BE2C (cell line): ENCODE data around the gene FAM163A.

ENCODE experiments used
- DNase-seq: peaks from one replicate; pipeline ENCODE4 v3.0.0-alpha.2; 2020
- H3K27me3 ChIP-seq: fragments of 250-450 bp; sonication (Bioruptor Pico); 2 replicates; pipeline ENCODE4 v1.5.1; 2020; ENCODE audit warnings: mild to moderate bottlenecking
- H3K36me3 ChIP-seq: fragments of 250-450 bp; sonication (Bioruptor Pico); 2 replicates; pipeline ENCODE4 v1.5.1; 2020; ENCODE audit warnings: mild to moderate bottlenecking
- H3K4me1 ChIP-seq: fragments of 250-450 bp; sonication (Bioruptor Pico); 2 replicates; pipeline ENCODE4 v1.5.1; 2020
- H3K4me3 ChIP-seq: 2 replicates; pipeline ENCODE4 v1.5.1; 2011; ENCODE audit warnings: low read depth, low read length
- H3K9me3 ChIP-seq: fragments of 250-450 bp; sonication (Bioruptor Pico); 2 replicates; pipeline ENCODE4 v1.5.1; 2020
- TF ChIP-seq, protein P1 (sequence below): IDR thresholded peaks from 2 replicates; pipeline ENCODE4 v1.5.1; 2012; ENCODE audit warnings: mild to moderate bottlenecking, low read depth, low read length

FAM163A gene

DNA sequence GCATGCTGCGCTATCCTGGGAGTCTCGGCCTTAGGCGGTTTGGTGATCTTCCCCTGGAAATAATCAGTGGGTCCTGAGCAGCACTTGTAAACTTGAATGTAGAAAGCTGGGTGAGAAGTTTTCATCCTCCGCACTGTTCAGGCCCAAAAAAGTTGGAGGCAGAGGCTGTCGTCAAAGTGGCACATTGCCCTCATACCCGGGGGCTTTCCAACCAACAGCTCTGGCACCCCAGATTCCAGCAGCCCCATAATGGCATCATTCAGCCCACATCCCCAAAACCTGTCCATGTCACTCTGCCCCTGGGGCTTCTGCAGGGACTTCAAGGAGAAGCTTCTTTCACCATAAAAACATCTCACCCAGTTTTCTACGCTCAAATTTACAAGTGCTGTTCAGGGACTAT lies 75.2 kb downstream of the FAM163A start:
- TF ChIP-seq, protein P1, sequence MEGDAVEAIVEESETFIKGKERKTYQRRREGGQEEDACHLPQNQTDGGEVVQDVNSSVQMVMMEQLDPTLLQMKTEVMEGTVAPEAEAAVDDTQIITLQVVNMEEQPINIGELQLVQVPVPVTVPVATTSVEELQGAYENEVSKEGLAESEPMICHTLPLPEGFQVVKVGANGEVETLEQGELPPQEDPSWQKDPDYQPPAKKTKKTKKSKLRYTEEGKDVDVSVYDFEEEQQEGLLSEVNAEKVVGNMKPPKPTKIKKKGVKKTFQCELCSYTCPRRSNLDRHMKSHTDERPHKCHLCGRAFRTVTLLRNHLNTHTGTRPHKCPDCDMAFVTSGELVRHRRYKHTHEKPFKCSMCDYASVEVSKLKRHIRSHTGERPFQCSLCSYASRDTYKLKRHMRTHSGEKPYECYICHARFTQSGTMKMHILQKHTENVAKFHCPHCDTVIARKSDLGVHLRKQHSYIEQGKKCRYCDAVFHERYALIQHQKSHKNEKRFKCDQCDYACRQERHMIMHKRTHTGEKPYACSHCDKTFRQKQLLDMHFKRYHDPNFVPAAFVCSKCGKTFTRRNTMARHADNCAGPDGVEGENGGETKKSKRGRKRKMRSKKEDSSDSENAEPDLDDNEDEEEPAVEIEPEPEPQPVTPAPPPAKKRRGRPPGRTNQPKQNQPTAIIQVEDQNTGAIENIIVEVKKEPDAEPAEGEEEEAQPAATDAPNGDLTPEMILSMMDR: no peak
- Histone ChIP-seq H3K4me1 (peaks cover 38% of the 10 kb centered on the region), H3K9me3 (no peaks in the 10 kb centered on the region), H3K27me3 (no peaks in the 10 kb centered on the region), H3K4me3 (no peak overlapping the region), H3K36me3 (peaks cover 11% of the 10 kb centered on the region)
- no peak for DNase-seq

DNA sequence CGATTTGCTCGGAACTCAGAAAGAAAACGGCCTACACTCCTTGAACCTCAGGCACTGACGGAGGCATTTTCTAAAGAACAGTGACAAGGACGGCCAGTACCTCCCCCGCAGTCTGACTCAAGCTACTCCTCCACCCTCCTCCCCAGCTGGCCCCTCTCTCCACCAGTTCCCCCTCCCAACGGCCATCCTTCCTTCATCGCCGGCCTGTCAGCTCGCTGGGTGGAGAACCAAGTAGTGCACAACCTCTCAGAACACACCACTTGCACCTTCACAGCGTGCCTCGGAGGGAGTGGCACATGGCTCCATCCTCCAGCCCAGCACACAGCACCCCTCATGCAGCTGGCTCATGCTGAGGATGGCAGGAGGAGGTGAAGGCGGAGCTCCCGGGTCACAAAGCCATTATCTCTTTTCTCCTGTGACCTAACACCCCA lies 75.7 kb downstream of the FAM163A start:
- TF ChIP-seq, protein P1: no peak
- Histone ChIP-seq H3K4me1 (peaks cover 38% of the 10 kb centered on the region), H3K4me3 (no peak overlapping the region), H3K9me3 (no peaks in the 10 kb centered on the region), H3K27me3 (no peaks in the 10 kb centered on the region), H3K36me3 (peaks cover 8% of the 10 kb centered on the region)
- no peak for DNase-seq

DNA sequence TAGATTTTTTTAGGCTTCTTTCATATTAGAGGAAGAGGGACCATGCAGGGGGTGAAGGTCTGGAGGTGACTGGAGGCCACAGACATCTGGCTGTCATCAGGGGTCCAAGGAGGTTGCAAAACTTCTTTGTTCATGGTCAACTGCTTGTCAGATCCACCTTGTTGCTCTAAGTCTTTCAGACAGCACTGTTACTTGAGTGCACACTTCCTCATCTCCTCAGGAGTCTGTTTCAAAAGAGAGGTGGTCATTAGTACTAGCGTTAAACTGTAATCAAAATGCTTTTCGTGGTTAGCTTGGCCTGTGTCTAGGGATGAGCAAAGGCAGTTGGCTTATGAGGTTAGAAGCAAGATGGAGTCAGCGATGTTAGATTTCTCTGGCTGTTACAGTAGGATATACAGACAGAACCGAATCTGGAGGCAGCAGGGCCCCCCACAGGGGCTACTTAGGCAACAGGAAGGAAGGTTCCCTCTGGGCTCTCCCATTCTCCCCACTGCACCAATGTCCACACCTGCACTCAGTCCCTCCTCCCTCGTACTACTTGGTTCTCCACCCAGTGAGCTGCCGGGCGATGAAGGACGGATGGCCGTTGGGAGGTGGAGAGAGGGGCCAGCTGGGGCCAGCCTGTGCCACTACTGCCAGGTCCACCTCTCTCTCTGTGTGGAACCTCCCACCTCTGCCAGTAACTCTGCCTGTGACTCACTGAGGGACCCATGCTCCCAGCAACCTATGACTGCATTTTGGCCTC lies 77.3 kb downstream of the FAM163A start:
- TF ChIP-seq, protein P1: no peak
- peaks cover 2% of the 10 kb centered on the region for H3K36me3 ChIP-seq
- no peak for DNase-seq
- H3K4me1 ChIP-seq: peaks cover 24% of the 10 kb centered on the region
- H3K27me3 ChIP-seq: no peaks in the 10 kb centered on the region
- H3K4me3 ChIP-seq: no peak overlapping the region
- H3K9me3 ChIP-seq: no peaks in the 10 kb centered on the region

DNA sequence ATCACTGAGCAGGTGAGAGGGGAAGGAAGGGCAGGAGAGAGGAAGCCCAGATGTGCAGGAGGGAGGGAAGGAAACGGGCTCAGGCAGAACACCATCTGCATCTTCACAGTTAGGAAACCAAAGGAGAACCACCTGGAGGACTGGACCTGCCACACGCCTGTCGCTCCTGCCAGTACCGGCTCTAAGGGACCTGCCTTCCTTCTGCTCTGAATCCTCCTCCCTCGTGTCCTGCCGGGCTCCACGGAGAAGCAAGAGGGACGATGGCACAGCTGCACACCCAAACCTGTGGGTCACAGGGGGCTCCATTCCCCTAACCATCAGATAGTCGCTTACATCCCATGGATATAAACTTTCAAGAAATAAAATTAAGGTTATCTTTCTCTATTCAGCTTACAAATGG lies 78.4 kb downstream of the FAM163A start:
- DNase-seq: no peak
- no peaks in the 10 kb centered on the region for H3K36me3 ChIP-seq
- no peaks in the 10 kb centered on the region for H3K9me3 ChIP-seq

DNA sequence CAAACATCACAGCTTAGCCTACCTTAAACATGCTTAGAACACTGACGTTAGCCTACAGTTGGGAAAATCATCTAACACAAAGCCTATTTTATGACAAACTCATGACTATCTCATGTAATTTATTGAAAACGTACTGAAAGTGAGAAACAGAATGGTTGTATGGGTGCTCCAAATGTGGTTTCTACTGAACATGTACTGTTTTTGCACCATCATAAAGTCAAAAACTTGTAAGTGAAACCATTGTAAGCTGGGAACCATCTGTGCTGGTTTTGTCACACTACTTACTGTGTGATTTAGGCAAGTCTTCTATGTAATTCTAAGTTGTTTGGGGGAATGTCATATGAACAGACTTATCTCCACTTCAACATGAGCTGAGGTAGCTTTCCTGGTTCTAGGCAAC lies 79.0 kb downstream of the FAM163A start:
- Histone ChIP-seq H3K36me3 (no peaks in the 10 kb centered on the region), H3K27me3 (no peaks in the 10 kb centered on the region), H3K9me3 (no peaks in the 10 kb centered on the region), H3K4me3 (no peak overlapping the region), H3K4me1 (peaks cover 13% of the 10 kb centered on the region)
- TF ChIP-seq, protein P1: no peak
- no peak for DNase-seq

More for the DNA sequence above, 78.4 kb downstream of the FAM163A start:
- TF ChIP-seq, protein P1: no peak
- Histone ChIP-seq H3K27me3 (no peaks in the 10 kb centered on the region), H3K4me3 (no peak overlapping the region), H3K4me1 (peaks cover 16% of the 10 kb centered on the region)

DNA sequence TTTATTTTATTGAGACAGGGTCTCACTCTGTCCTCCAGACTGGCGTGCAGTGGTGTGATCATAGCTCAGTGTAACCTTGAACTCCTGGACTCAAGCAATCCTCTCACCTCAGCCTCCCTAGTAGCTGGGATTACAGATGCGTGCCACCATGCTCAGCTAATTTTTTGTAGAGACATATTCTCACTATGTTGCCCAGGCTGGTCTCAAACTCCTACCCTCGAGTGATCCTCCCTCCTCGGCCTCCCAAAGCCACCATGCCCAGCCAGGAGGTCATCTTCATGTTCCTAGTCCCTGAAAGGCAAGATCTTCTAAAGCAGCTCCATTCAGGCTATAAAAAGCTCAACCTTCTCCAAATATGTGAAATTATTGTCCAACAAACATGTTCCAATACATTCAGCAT lies 80.6 kb downstream of the FAM163A start:
- no peak for DNase-seq
- no peaks in the 10 kb centered on the region for H3K36me3 ChIP-seq
- peaks cover 3% of the 10 kb centered on the region for H3K4me1 ChIP-seq
- TF ChIP-seq, protein P1: no peak
- H3K4me3 ChIP-seq: no peak overlapping the region
- H3K27me3 ChIP-seq: no peaks in the 10 kb centered on the region
- no peaks in the 10 kb centered on the region for H3K9me3 ChIP-seq
